GM19468 (cell line): Measurements from ENCODE around the gene KCNT2.
"Not testable (repeated sequence)": the region's sequence is repeated elsewhere in the genome, so short reads cannot be mapped to it uniquely, and the experiment has no call there.

Experiments used
- ATAC-seq: cut with Tn5 transposase; IDR thresholded peaks from one replicate; pipeline ENCODE4 v1.9.1; 2021; ENCODE audit warnings: mild to moderate bottlenecking, moderate library complexity, moderate number of reproducible peaks; ENCODE audit not compliant: unreplicated experiment; ENCODE audit errors: extremely low read depth

KCNT2 gene

GRCh38 chr1:196608390-196609369 lies at the start of gene KCNT2:
Gene KCNT2, minus strand, starts transcription at chr1:196608440. Its CDS starts 131 bp downstream, at chr1:196608309.
- ATAC-seq: no peak

DNA sequence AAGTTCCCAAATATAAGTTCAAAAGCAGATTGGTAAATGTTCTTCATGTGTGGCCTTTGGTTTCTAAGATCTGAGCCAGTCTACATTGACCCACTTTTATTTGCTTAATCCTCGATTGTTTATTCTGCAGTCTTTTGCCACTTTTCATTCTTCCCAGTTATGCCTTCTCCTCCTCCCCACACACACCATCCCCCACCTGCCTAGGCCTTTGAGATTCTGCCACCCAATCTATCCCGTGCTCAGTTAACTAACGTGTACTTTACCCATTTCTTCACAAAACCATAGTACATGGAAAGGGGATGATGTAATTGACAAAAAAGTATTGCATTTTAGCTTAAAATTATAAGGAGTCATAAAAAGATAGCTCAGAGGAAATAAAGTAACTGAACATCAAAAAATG lies 47.3 kb upstream of the KCNT2 start:
- ATAC-seq: no peak

- no peak for ATAC-seq
These were observed 46.8 kb upstream of the KCNT2 start for GRCh38 chr1:196655071-196655470.

GRCh38 chr1:196654271-196654670 lies 46.0 kb upstream of the KCNT2 start:
- ATAC-seq: no peak

- no peak for ATAC-seq
These were observed 43.5 kb upstream of the KCNT2 start, which contains the start of gene CFH for GRCh38 chr1:196651637-196652215. Gene CFH, plus strand, starts transcription at chr1:196652043. Its CDS starts 75 bp downstream, at chr1:196652118.

GRCh38 chr1:196651079-196651478 lies 42.8 kb upstream of the KCNT2 start:
- no peak for ATAC-seq

GRCh38 chr1:196650403-196650802 lies 42.2 kb upstream of the KCNT2 start:
- no peak for ATAC-seq

DNA sequence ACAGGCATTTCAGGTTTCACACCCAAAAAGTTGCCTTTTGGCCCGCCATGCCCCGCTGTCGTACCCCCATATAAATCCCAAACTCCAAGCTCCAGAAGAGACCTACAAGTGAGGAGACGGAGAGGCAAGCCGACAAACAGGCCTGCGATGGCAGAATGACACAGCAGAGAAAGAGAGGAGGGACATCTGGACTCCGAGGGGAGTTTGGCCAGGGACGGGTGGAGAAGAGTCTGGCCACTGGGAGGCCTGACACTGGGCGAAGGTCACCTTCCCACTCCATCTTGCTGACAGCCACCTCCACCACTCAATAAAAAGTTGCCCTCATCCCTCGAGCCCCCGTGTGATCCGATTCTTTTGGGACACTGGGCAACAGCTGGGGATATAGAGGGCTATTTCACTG lies 41.8 kb upstream of the KCNT2 start:
- no peak for ATAC-seq

GRCh38 chr1:196640976-196641375 lies 32.7 kb upstream of the KCNT2 start:
- ATAC-seq: no peak

DNA sequence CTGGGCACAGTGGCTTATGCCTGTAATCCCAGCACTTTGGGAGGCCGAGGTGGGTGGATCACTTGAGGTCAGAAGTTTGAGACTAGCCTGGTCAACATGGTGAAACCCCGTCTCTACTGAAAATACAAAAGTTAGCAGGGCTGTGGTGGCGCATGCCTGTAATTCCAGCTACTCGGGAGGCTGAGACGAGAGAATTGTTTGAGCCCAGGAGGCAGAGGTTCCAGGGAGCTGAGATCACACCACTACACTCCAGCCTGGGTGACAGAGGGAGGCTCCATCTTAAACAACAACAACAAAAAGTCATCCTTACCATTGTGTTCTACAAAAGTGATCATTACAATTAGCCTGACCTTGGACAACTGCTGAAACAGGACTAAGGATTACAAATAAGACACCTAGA lies 31.1 kb upstream of the KCNT2 start:
- not testable (repeated sequence) for ATAC-seq

DNA sequence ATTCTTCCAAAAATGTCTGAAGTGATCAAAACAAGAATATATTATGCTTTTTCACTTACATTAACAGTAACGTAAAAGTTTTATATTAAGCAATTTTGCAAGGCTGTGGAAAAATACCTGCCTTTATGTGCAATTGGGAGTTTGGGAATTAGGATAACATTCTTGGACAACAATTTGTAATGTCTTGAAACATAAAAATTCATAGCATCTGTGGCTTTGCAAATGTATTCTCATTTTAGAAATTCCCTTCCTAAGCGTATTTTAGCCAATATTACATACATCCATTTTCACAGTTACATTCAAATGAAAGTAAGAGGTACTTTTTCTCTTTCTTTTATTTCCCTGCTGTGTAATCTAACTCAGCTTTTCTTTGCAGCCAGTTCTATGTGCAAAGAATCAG lies 30.2 kb upstream of the KCNT2 start:
- ATAC-seq: no peak

DNA sequence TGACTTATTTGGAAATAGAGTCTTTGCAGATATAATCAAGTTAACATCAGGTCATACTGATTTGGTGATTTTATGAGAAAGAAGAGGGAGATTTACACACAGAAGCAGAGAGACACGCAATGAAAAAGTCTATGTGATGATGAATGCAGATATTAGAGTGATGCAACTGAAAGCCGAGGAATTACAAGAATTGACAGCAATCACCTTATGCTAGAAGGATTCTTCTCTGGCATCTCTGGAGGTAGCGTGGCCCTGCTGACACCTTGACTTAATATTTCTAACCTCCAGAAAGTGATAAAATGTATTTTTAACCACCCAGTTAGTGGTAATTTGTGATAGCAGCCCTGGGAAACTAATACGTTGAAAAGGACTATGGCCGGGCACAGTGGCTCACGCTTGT lies 29.4 kb upstream of the KCNT2 start:
- ATAC-seq: no peak

- no peak for ATAC-seq
These were observed 20.6 kb upstream of the KCNT2 start for GRCh38 chr1:196628838-196629237.

GRCh38 chr1:196623079-196623478 lies 14.8 kb upstream of the KCNT2 start:
- no peak for ATAC-seq

GRCh38 chr1:196619721-196620120 lies 11.5 kb upstream of the KCNT2 start:
- ATAC-seq: no peak

- no peak for ATAC-seq
These were observed 3.6 kb upstream of the KCNT2 start for GRCh38 chr1:196611873-196612272.

GRCh38 chr1:196609370-196609737 lies 1.1 kb upstream of the KCNT2 start:
- ATAC-seq: no peak

GRCh38 chr1:196607981-196608380 lies 259 bp downstream of the KCNT2 start:
- ATAC-seq: no peak

GRCh38 chr1:196603651-196604050 lies 4.6 kb downstream of the KCNT2 start:
- ATAC-seq: no peak

DNA sequence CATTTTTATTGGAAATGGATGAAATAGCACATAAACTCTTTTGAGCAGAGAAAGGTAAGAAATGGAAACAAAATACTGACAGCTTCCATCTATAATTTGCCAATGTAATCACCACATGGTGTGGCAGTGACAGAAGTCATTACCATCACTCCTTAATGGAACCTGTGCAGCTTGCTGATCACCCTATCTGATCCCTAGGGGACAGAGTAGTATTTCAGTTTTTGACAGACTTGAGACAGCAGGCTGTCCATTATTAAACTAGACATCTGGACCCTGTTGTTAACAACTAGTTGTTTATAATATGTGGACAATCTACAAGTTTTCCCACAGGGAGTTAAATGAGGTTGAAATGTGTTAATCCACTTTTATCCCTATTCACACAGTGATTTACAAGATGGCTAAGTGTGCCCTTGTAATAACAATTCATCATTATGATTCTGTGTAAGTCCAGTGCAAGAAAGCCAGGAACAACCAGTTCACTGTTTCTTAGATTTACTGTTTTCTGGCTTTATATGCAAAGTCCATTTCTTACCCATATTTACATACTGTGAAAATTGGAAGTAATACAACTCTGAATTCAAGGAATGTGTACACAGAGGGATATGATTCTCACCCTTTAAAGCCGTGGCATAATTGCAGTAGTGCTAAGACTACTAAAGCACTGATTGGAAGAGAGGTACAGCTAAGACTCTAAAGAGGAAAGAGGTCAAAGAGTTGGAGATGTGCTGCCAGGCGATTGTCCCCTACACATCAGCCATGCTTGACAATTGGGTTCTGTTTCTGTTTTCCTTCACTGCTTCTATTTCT lies 9.1 kb downstream of the KCNT2 start:
- ATAC-seq: no peak

DNA sequence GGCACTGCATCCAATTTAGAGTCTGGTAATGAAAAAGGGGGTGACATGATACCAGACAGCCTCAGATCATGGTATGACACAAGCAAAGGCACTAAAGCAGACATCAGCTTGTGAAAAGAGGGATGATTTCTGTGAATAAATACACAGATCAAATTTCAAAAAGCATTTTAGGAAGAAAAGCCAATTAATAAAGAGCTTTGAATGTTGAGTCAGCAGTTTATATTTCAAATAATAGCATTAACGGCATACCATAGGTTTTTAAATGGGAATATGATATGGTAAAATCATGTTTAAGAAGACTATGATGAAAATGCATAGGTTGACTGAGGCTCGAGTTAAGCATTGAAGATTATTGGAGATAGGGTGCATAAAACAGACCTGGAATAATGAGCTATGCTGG lies 13.5 kb downstream of the KCNT2 start:
- ATAC-seq: no peak
